Measurements from ENCODE around the gene TMX2.
A peak's percentile ranks its signal among the peaks of the same experiment; 100 is the strongest.

GRCh38 chr11:57751676-57752253, 39.4 kb downstream of the TMX2 start, which contains the start of gene BTBD18:
- TF ChIP-seq CTCF (conservative IDR thresholded peaks at IDR 0.05), result peak; percentile 63
- no peak for TF ChIP-seq EZH2 (IDR thresholded peaks at IDR 0.05; ENCODE audit: low read depth)

Data from PC-9 (cell line).